ENCODE results near the gene IKZF5.

The IKZF5 gene

GRCh38 chr10:123042708-123043408, 34.3 kb upstream of the IKZF5 start:
- TF ChIP-seq TAF1 (IDR thresholded peaks at IDR 0.05; ENCODE audit: low read depth) (no peak), REST (IDR thresholded peaks at IDR 0.05; ENCODE audit: low read depth) (no peak), MAX (IDR thresholded peaks at IDR 0.05) (no peak), RAD21 (IDR thresholded peaks at IDR 0.05; ENCODE audit: low read depth) (no peak), TCF12 (IDR thresholded peaks at IDR 0.05; ENCODE audit: low read depth) (no peak), NFIC (IDR thresholded peaks at IDR 0.05) (no peak)

- no peak for TF ChIP-seq TAF1 (IDR thresholded peaks at IDR 0.05; ENCODE audit: low read depth)
- no peak for TF ChIP-seq MAX (IDR thresholded peaks at IDR 0.05)
- TF ChIP-seq TEAD4 (IDR thresholded peaks at IDR 0.05), result no peak
- no peak for TF ChIP-seq TCF12 (IDR thresholded peaks at IDR 0.05; ENCODE audit: low read depth)
- no peak for TF ChIP-seq ZBTB7A (IDR thresholded peaks at IDR 0.05; ENCODE audit: low read depth)
- TF ChIP-seq USF1 (IDR thresholded peaks at IDR 0.05), result no peak
Measured at GRCh38 chr10:123039632-123039930, 31.0 kb upstream of the IKZF5 start.

- TF ChIP-seq RAD21 (IDR thresholded peaks at IDR 0.05; ENCODE audit: low read depth), result no peak
- TF ChIP-seq USF1 (IDR thresholded peaks at IDR 0.05), result no peak
- no peak for TF ChIP-seq EGR1 (IDR thresholded peaks at IDR 0.05)
- no peak for TF ChIP-seq ZBTB7A (IDR thresholded peaks at IDR 0.05; ENCODE audit: low read depth)
- no peak for TF ChIP-seq YY1 (IDR thresholded peaks at IDR 0.05; ENCODE audit: low read depth)
- TF ChIP-seq REST (IDR thresholded peaks at IDR 0.05; ENCODE audit: low read depth), result no peak
- TF ChIP-seq TEAD4 (IDR thresholded peaks at IDR 0.05), result no peak
- no peak for TF ChIP-seq CREB1 (IDR thresholded peaks at IDR 0.05; ENCODE audit: low read depth)
- TF ChIP-seq NFIC (IDR thresholded peaks at IDR 0.05), result no peak
- TF ChIP-seq TAF1 (IDR thresholded peaks at IDR 0.05; ENCODE audit: low read depth), result no peak
- TF ChIP-seq EP300 (IDR thresholded peaks at IDR 0.05; ENCODE audit: borderline replicate concordance), result no peak
- no peak for TF ChIP-seq TCF12 (IDR thresholded peaks at IDR 0.05; ENCODE audit: low read depth)
- no peak for TF ChIP-seq FOXM1 (IDR thresholded peaks at IDR 0.05; ENCODE audit: borderline replicate concordance, low read depth)
- TF ChIP-seq MAX (IDR thresholded peaks at IDR 0.05), result no peak
- TF ChIP-seq CEBPB (IDR thresholded peaks at IDR 0.05), result no peak
Measured at GRCh38 chr10:123038782-123039631, 30.4 kb upstream of the IKZF5 start.

- TF ChIP-seq NFIC (IDR thresholded peaks at IDR 0.05), result no peak
- no peak for TF ChIP-seq TAF1 (IDR thresholded peaks at IDR 0.05; ENCODE audit: low read depth)
- TF ChIP-seq TEAD4 (IDR thresholded peaks at IDR 0.05), result no peak
- no peak for TF ChIP-seq RAD21 (IDR thresholded peaks at IDR 0.05; ENCODE audit: low read depth)
- no peak for TF ChIP-seq CREB1 (IDR thresholded peaks at IDR 0.05; ENCODE audit: low read depth)
- no peak for TF ChIP-seq FOXM1 (IDR thresholded peaks at IDR 0.05; ENCODE audit: borderline replicate concordance, low read depth)
- no peak for TF ChIP-seq EP300 (IDR thresholded peaks at IDR 0.05; ENCODE audit: borderline replicate concordance)
- no peak for TF ChIP-seq TCF12 (IDR thresholded peaks at IDR 0.05; ENCODE audit: low read depth)
- no peak for TF ChIP-seq REST (IDR thresholded peaks at IDR 0.05; ENCODE audit: low read depth)
- TF ChIP-seq USF1 (IDR thresholded peaks at IDR 0.05), result no peak
- TF ChIP-seq CEBPB (IDR thresholded peaks at IDR 0.05), result no peak
Measured at GRCh38 chr10:123035467-123036086, 27.0 kb upstream of the IKZF5 start.
